HG03520 (cell line): ENCODE results near the gene DACT2.
"Not testable (repeated sequence)": the region's sequence is repeated elsewhere in the genome, so short reads cannot be mapped to it uniquely, and the experiment has no call there.

Source experiments
- ATAC-seq: cut with Tn5 transposase; IDR thresholded peaks from one replicate; pipeline ENCODE4 v1.9.1; 2021; ENCODE audit warnings: mild to moderate bottlenecking, moderate library complexity; ENCODE audit not compliant: unreplicated experiment

Gene DACT2

DNA sequence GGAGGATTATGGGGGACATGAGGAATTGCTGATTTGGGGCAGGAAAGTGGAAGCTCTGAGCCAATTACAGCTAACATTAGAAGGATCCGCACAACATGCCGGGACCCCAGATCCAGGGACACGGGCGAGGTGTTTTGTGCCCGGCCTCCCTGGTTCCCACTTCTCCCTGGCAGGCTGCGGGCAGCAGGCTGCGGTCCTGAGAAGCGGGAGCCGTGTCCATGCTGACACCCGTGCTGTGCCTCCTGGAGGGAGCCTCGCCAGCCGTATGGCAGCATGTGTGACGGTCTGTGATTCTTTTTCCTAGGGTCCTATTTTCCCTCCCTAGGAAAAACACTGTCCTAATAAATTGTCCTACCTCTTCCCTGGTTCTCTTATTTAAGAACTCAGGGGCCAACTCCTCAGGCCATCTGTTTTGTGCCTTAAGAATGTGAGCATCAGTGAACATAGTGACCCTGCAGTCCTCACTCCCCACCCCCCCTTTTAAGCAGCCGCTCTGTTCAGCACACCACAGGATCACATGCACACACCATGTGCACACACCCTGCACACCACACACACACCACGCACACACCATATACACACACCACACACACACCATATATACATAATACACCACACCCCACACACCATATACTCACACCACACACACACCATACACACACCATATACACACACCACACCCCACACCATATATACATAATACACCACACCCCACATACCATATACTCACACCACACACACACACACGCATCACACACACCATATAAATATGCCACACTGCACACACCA is 49.9 kb downstream of the DACT2 start:
- ATAC-seq, result no peak

DNA sequence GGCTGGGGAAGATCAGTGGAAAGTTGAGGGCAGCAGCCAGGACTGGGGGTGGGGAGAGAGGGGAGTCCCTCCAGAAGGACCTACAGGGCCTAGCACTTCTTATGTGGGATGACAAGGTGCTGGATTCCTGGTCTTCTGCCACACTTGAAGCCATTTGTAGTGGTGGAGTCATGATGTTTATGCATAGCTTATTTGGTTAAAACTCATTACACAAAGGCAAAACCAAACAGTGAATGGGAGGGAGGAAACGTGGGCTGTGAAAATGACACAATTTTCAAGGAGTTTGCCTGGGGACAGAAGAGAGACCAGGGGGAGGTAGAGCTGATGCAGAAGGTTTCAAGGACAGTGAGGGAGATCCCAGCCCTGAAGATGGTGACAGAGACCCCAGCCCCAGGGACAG is 50.8 kb downstream of the DACT2 start:
- no peak for ATAC-seq

GRCh38 chr6:168267779-168268178 is 51.8 kb downstream of the DACT2 start:
- ATAC-seq, result not testable (repeated sequence)

DNA sequence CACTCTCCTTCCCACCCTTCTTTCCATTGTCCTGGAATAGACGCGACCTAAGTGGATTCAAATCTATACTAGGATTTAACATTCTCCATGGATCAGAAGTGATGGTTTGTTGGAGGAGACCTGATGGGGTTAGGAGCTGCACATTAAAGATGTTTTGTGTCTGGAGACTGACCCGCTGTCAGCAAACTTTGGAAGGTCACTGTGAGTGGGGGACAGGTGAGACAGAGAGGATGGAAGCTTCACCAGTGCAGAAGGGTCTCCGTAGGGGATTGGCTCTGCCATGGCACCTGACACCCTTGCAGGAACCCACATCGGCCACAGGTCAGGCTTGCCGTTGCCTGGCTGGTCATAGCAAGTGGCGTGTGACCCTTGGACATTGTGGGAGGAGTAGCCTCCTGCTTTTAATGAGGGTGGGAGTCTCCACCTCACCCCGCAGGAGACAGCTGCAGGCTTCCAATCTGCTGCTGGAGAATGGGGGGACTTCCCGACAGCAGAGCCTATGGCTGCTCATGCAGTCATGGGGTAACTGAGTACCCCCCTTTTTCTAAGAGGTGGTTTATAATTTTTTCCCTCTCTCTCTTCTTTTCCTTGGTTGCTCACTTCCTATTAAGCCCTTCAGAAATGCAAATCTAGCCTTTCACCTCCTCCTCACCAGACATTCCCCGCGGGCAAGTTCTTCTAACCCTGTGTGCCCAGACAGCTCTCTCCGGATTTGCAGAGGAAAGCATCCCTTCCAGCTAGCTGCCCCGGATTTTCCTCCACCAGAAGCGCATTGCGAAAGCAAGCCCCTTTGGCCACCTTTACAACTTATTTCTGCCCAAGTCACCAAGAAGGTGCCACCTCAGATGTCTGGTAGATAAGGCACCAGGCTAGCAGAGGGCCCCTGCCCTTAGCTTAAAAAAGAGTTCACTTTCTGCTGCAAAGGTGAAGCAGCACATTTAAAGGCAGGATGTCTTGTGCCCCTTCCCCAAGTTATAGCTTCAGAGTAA is 53.5 kb downstream of the DACT2 start:
- no peak for ATAC-seq

DNA sequence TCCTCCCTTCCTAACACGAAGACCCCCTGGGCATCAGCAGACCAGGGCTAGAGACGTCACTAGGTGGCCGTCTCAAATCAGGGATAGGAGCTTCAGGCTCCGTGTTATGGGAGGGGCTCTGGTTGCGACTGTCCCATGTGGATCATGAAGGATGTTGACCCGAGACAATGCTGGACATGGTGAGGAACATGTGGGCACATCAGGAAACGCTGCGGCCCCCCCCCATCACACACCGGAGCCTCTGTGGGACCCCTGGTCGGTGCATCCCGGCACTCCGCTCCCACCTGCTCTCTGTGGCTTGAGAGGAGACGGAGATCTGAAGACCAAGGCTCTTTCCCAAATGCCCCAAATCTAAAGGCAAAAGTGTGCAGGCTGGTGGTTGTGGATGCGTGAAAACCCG is 54.2 kb downstream of the DACT2 start:
- no peak for ATAC-seq

DNA sequence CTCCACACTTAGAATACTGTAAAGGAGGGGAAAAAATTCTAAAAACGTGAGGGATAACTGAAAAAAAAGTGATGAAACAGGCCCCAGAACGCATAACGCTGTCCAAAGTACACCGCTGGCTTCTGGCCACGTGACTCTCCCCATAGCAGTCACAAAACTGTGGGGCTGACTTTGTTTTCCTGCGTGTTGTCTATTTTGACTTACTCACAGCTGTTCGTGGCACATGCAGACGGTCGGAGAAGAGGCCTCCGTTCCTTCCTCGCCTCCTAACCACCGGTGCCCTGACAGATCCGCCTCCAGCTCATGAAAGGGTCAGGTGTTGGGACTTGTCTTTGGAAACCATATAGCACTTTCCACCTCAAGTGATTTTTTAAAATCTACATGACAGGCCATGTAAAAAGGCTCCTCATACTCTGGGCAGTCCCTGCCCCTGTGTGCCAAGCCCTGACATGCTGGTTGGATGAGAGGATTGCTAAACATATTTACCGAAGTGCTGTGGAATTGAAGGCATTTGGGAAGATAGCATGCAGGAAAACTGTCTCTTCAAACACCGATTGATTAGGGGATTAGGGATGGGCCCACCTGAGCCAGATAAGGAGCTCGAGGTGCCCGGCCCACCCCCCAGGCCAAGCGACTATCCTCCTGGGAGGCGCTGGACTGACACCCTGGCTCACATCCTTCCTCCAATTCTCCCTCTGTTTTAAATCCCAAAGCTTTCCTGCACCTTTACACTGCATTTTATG is 54.8 kb downstream of the DACT2 start:
- ATAC-seq, result no peak

GRCh38 chr6:168263351-168263905 is 56.1 kb downstream of the DACT2 start:
- no peak for ATAC-seq

DNA sequence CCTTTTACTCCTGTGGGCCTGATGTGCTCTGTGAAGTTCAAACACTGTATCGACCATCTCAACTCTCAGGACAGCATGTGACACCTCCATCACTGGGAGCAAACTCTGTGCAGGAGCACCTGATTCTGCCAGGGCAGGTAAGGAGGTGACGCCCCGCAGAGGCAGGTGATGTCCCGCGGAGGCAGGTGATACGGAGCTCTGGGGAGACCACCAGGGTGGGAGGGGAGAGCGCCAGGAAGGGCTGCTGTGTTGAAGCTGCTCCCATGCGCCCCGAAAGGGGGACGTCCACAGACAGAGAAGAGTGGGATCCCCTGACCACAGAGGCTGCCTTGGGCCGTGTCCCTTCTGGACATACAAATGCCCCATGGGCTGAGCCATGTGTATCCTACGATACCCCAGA is 58.3 kb downstream of the DACT2 start:
- ATAC-seq, result no peak

DNA sequence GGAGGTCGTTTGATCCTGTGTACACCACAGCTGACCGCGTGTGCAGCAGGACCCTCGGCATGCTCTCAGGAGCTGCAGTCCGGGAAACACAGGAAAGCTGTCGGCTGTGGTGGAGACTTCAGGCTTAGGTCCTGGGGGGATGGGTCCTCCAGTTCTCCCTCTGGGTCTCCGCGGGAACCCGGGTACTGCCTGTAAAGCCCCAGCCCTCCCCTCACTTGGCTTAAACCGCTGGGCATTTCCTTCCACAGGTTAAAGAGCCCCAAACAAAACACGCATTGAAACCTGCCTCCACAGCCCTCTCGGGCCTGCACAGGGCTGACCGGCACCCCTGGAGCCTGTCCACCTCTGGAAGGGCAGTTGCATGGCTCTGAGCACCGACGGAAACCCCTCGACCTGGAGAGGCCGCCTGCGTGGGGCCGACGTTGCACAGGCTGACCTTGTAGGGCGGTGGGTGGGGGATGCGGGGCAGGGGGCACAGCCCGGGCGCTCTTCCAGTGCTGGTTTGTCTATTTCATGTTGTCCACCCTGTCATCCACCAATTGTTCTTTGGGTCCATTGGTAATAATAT is 59.1 kb downstream of the DACT2 start:
- no peak for ATAC-seq

DNA sequence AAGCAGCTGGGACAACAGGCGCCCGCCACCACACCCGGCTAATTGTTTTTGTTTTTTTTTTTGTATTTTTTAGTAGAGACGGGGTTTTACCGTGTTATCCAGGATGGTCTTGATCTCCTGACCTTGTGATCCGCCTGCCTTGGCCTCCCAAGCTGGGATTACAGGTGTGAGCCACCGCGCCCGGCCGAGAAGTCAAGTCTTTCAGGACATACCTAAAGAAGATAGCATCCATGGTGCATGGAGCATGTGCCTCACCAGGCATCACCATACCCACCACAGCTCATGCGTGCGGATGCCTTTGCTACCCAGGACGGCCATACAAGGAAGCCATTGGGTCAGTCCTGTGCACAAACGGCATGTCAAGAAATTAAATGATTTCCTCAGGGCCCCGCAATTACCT is 60.8 kb downstream of the DACT2 start:
- no peak for ATAC-seq

- no peak for ATAC-seq
These were observed 62.6 kb downstream of the DACT2 start for GRCh38 chr6:168256940-168257339.
